AG08395 (cell line): ENCODE measurements around the gene RABGGTA.
"Not testable (repeated sequence)": the region's sequence is repeated elsewhere in the genome, so short reads cannot be mapped to it uniquely, and the experiment has no call there.

Experiments
- DNase-seq: peaks from one replicate; pipeline ENCODE4 v3.0.0; 2012; ENCODE audit warnings: mixed read lengths, low spot score

RABGGTA gene

GRCh38 chr14:24240110-24240918 lies 31.1 kb downstream of the RABGGTA start:
- DNase-seq: no peak

- no peak for DNase-seq
Measured at GRCh38 chr14:24238527-24239037, 32.8 kb downstream of the RABGGTA start.

- DNase-seq: no peak
Measured at GRCh38 chr14:24238123-24238522, 33.3 kb downstream of the RABGGTA start.

- no peak for DNase-seq
Measured at GRCh38 chr14:24237463-24237955, 33.9 kb downstream of the RABGGTA start.

GRCh38 chr14:24236689-24237462 lies 34.5 kb downstream of the RABGGTA start:
- no peak for DNase-seq

- no peak for DNase-seq
Measured at GRCh38 chr14:24235804-24236688, 35.4 kb downstream of the RABGGTA start.

GRCh38 chr14:24234095-24235005 lies 37.0 kb downstream of the RABGGTA start:
- DNase-seq: no peak

- no peak for DNase-seq
Measured at GRCh38 chr14:24233538-24233866, 37.9 kb downstream of the RABGGTA start.

- DNase-seq: no peak
Measured at GRCh38 chr14:24232645-24233537, 38.5 kb downstream of the RABGGTA start, which contains the start of gene GMPR2. Gene GMPR2, plus strand, starts transcription at chr14:24232929. Its CDS starts 325 bp downstream, at chr14:24233254.

GRCh38 chr14:24232121-24232644 lies 39.2 kb downstream of the RABGGTA start, which contains the start of gene NEDD8:
Gene NEDD8, minus strand, starts transcription at chr14:24232367. Its CDS starts 100 bp downstream, at chr14:24232267.
- peak; percentile 95 for DNase-seq

- DNase-seq: no peak
Measured at GRCh38 chr14:24231263-24232120, 39.9 kb downstream of the RABGGTA start.

GRCh38 chr14:24228902-24229301 lies 42.5 kb downstream of the RABGGTA start:
- no peak for DNase-seq

GRCh38 chr14:24226473-24226872 lies 44.9 kb downstream of the RABGGTA start:
- DNase-seq: no peak

- DNase-seq: peak; percentile 70
Measured at GRCh38 chr14:24224618-24225071, 46.8 kb downstream of the RABGGTA start.

- DNase-seq: not testable (repeated sequence)
Measured at GRCh38 chr14:24222987-24223386, 48.4 kb downstream of the RABGGTA start.

- no peak for DNase-seq
Measured at GRCh38 chr14:24219521-24219920, 51.9 kb downstream of the RABGGTA start.

GRCh38 chr14:24219080-24219479 lies 52.3 kb downstream of the RABGGTA start:
- no peak for DNase-seq

GRCh38 chr14:24216876-24217275 lies 54.5 kb downstream of the RABGGTA start:
- not testable (repeated sequence) for DNase-seq
